Transverse colon (tissue), 4 donors: ENCODE measurements around the gene MTX1.

ENCODE experiments used
- CTCF ChIP-seq, 5 experiments: fragments of 200-600 bp in 3 of 5; fragments of 450-650 bp in 2 of 5; sonication (generic) in 3 of 5; IDR thresholded peaks; 1 replicate in 2 of 5; 2 replicates in 3 of 5; pipeline ENCODE4 v1.5.1; 2016 to 2017; ENCODE audit warnings: antibody characterized with exemption in 5 of 5, inconsistent platforms in 3 of 5, mild to moderate bottlenecking in 2 of 5, moderate library complexity in 1 of 5
- EP300 ChIP-seq: sonication (generic); formaldehyde crosslinking; IDR thresholded peaks from one replicate; pipeline ENCODE4 v1.6.1; 2017; ENCODE audit warnings: antibody characterized with exemption, low read depth
- POLR2A ChIP-seq: fragments of 450-650 bp; IDR thresholded peaks from one replicate; pipeline ENCODE4 v1.6.1; 2016; ENCODE audit warnings: antibody characterized with exemption, mild to moderate bottlenecking, moderate library complexity
- POLR2AphosphoS5 ChIP-seq, 3 donors: sonication (generic); formaldehyde crosslinking; IDR thresholded peaks; one replicate each; pipeline ENCODE4 v1.6.1; 2016; ENCODE audit warnings: antibody characterized with exemption in 3 of 3

- TF ChIP-seq CTCF (IDR thresholded peaks at IDR 0.05) (no peak), EP300 (no peak), POLR2A (no peak), POLR2AphosphoS5 (IDR thresholded peaks at IDR 0.05) (no peak)
Observed at GRCh38 chr1:155186794-155187455, 21.6 kb upstream of the MTX1 start.
